Hepatocyte (in vitro differentiated cells): ENCODE data around the gene MICU2.

Source experiments
- CTCF ChIP-seq: fragments of 200-600 bp; sonication (generic); IDR thresholded peaks from 2 replicates; pipeline ENCODE4 v1.5.1; 2016; ENCODE audit warnings: antibody characterized with exemption, mild to moderate bottlenecking; ENCODE audit not compliant: poor library complexity
- EZH2 ChIP-seq: fragments of 200-600 bp; sonication (generic); IDR thresholded peaks from 2 replicates; pipeline ENCODE4 v1.6.1; 2016; ENCODE audit warnings: antibody characterized with exemption, mild to moderate bottlenecking, borderline replicate concordance

GRCh38 chr13:21611385-21611784 lies 7.4 kb upstream of the MICU2 start:
- TF ChIP-seq CTCF = no peak
- no peak for TF ChIP-seq EZH2
